Measurements from ENCODE around the gene UFC1. TPM values are rescaled to one million over a fixed set of nuclear protein-coding genes. Genes with fewer than 3 reads are reported as not detected.

UFC1 gene
- total RNA-seq, 1 experiment from 2014 or later = 63.7 TPM

DNA sequence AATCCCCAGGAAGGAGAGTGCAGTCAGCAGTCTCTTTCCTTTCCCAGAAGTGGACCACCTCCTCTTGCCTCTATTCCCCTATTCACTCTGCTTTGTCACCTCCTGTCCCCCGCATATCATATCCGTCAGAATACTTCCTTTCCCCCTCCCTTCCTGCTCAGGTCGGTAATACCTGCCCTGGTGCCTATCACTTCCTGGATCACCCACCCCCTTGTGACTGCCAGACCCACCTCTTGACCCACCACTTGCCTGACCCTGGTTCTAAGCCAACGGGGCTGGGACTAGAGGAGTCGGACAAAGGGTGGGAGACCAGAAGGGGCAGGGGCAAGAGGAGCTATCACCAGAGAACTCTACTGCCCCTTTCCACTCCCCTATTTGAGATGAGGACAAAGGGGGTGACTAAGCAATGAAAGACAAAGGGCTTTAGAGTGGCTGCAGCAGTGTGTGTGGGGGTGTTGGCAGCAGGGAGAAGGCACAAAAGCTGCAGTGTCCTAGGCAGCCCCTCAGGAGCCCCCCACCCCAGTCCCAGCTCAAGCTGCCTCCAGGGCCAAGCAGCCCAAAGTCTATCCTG lies 46.7 kb downstream of the UFC1 start:
- TF ChIP-seq TCF7L2 (IDR thresholded peaks at IDR 0.05; ENCODE audit: borderline replicate concordance, extremely low read depth, insufficient read depth, insufficient read length) = no peak
- TF ChIP-seq, protein P1, sequence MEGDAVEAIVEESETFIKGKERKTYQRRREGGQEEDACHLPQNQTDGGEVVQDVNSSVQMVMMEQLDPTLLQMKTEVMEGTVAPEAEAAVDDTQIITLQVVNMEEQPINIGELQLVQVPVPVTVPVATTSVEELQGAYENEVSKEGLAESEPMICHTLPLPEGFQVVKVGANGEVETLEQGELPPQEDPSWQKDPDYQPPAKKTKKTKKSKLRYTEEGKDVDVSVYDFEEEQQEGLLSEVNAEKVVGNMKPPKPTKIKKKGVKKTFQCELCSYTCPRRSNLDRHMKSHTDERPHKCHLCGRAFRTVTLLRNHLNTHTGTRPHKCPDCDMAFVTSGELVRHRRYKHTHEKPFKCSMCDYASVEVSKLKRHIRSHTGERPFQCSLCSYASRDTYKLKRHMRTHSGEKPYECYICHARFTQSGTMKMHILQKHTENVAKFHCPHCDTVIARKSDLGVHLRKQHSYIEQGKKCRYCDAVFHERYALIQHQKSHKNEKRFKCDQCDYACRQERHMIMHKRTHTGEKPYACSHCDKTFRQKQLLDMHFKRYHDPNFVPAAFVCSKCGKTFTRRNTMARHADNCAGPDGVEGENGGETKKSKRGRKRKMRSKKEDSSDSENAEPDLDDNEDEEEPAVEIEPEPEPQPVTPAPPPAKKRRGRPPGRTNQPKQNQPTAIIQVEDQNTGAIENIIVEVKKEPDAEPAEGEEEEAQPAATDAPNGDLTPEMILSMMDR (IDR thresholded peaks at IDR 0.05 in 2 of 3, conservative IDR thresholded peaks at IDR 0.05 in 1 of 3; ENCODE audit: borderline replicate concordance in 1 of 3, insufficient read depth in 1 of 3, low read depth in 2 of 3, low read length in 2 of 3) = no peak
- no peak for TF ChIP-seq POLR2AphosphoS5 (IDR thresholded peaks at IDR 0.05; ENCODE audit: low read depth, low read length)
- TF ChIP-seq RAD21 (IDR thresholded peaks at IDR 0.05; ENCODE audit: low read depth) = no peak
- TF ChIP-seq ZFX (IDR thresholded peaks at IDR 0.05) = no peak
- TF ChIP-seq, protein P2, sequence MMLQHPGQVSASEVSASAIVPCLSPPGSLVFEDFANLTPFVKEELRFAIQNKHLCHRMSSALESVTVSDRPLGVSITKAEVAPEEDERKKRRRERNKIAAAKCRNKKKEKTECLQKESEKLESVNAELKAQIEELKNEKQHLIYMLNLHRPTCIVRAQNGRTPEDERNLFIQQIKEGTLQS (IDR thresholded peaks at IDR 0.05) = no peak
- no peak for TF ChIP-seq FOSL1 (IDR thresholded peaks at IDR 0.05; ENCODE audit: low read depth)
- TF ChIP-seq, protein P3, sequence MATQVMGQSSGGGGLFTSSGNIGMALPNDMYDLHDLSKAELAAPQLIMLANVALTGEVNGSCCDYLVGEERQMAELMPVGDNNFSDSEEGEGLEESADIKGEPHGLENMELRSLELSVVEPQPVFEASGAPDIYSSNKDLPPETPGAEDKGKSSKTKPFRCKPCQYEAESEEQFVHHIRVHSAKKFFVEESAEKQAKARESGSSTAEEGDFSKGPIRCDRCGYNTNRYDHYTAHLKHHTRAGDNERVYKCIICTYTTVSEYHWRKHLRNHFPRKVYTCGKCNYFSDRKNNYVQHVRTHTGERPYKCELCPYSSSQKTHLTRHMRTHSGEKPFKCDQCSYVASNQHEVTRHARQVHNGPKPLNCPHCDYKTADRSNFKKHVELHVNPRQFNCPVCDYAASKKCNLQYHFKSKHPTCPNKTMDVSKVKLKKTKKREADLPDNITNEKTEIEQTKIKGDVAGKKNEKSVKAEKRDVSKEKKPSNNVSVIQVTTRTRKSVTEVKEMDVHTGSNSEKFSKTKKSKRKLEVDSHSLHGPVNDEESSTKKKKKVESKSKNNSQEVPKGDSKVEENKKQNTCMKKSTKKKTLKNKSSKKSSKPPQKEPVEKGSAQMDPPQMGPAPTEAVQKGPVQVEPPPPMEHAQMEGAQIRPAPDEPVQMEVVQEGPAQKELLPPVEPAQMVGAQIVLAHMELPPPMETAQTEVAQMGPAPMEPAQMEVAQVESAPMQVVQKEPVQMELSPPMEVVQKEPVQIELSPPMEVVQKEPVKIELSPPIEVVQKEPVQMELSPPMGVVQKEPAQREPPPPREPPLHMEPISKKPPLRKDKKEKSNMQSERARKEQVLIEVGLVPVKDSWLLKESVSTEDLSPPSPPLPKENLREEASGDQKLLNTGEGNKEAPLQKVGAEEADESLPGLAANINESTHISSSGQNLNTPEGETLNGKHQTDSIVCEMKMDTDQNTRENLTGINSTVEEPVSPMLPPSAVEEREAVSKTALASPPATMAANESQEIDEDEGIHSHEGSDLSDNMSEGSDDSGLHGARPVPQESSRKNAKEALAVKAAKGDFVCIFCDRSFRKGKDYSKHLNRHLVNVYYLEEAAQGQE (IDR thresholded peaks at IDR 0.05; ENCODE audit: low read depth) = no peak
- no peak for TF ChIP-seq ZBTB33 (IDR thresholded peaks at IDR 0.05; ENCODE audit: extremely low read depth, insufficient replicate concordance, low read length)
- TF ChIP-seq SRF (IDR thresholded peaks at IDR 0.05; ENCODE audit: low read depth) = no peak
- TF ChIP-seq EGR1 (IDR thresholded peaks at IDR 0.05; ENCODE audit: low read depth) = no peak
- no peak for TF ChIP-seq JUND (IDR thresholded peaks at IDR 0.05)
- no peak overlapping the region; the same call in 1 of the 2 replicates for H3K27ac ChIP-seq (ENCODE audit: low read depth, low read length)
- no peak overlapping the region for H3K4me3 ChIP-seq (replicated peaks in 1 of 2; ENCODE audit: low read depth in 1 of 2, low read length in 2 of 2)
- intact Hi-C loops (cut with micrococcal nuclease) = no loop called here
- RAD21 ChIA-PET (ENCODE audit: low non-redundant PET in 1 of 2, low total read pairs in 2 of 2, uncharacterized antibody in 2 of 2, unreplicated experiment in 2 of 2) = no interaction called here
- H3K9me2 ChIP-seq (ENCODE audit: insufficient read depth) = no peaks in the 10 kb centered on the region
- CTCF ChIA-PET = no interaction called here
- H2AFZ ChIP-seq (ENCODE audit: low read depth, low read length, poor library complexity, severe bottlenecking) = no peak overlapping the region
- peak overlapping the region; percentile 89; the same call in 1 of the 2 replicates for H3K4me2 ChIP-seq (ENCODE audit: low read length)
- no peaks in the 10 kb centered on the region for H4K20me1 ChIP-seq (ENCODE audit: insufficient read depth)
- peaks cover 27% of the 10 kb centered on the region for H3K79me2 ChIP-seq (ENCODE audit: insufficient read depth, low read length)
- POLR2A ChIA-PET = interaction anchor here (3.0 kb wide), 1 partner anchor 35 kb away, joined by 12 read pairs; the partner anchor contains the start of gene PPOX
- DNase-seq (ENCODE audit: low read depth, low spot score) (no peak), ATAC-seq (no peak)
- H3K36me3 ChIP-seq (ENCODE audit: control insufficient read depth in 1 of 2, insufficient read depth in 2 of 2, low read length in 2 of 2) = peaks cover 8 to 16% of the 10 kb centered on the region in 2 experiments; a peak in 2 of 4 replicates
- no peaks in the 10 kb centered on the region for H3K27me3 ChIP-seq (ENCODE audit: insufficient read depth, low read length)
- no TSS peak for BruUV-seq (replicated peaks)
- no peak overlapping the region for H3K9ac ChIP-seq (ENCODE audit: low read length)
- peaks cover 8 to 38% of the 10 kb centered on the region in 2 experiments; a peak in 3 of 4 replicates for H3K4me1 ChIP-seq (ENCODE audit: control insufficient read depth in 1 of 2, insufficient read depth in 2 of 2, low read length in 2 of 2)
- H3K9me3 ChIP-seq (ENCODE audit: control insufficient read depth in 1 of 2, insufficient read depth in 1 of 2, low read depth in 1 of 2, low read length in 2 of 2) = no peaks in the 10 kb centered on the region
